Mesenchymal stem cell (in vitro differentiated cells and primary cell): Measurements from ENCODE around the gene GPRIN3.

Experiments used
- DNase-seq: peaks from one replicate; pipeline ENCODE4 v3.0.0-alpha.2; 2013
- H2AFZ ChIP-seq: one replicate; pipeline ENCODE4 v1.6.1; 2013; ENCODE audit warnings: low read depth, mild to moderate bottlenecking, control low read depth, inconsistent platforms, low read length, moderate library complexity
- H2AK5ac ChIP-seq: 2 replicates; pipeline ENCODE4 v1.6.1; 2013; ENCODE audit warnings: low read length, moderate library complexity, mild to moderate bottlenecking, inconsistent platforms; ENCODE audit not compliant: severe bottlenecking
- H2BK120ac ChIP-seq: one replicate; pipeline ENCODE4 v1.6.1; 2013; ENCODE audit warnings: low read depth, mild to moderate bottlenecking, inconsistent platforms, low read length, moderate library complexity
- H2BK12ac ChIP-seq, 2 experiments: one replicate each; pipeline ENCODE4 v1.6.1; 2013; ENCODE audit warnings: inconsistent platforms in 2 of 2, low read length in 2 of 2, mild to moderate bottlenecking in 2 of 2, moderate library complexity in 2 of 2, control low read depth in 1 of 2
- H2BK15ac ChIP-seq: one replicate; pipeline ENCODE4 v1.6.1; 2013; ENCODE audit warnings: mild to moderate bottlenecking, low read depth, inconsistent platforms; ENCODE audit not compliant: poor library complexity, severe bottlenecking
- H2BK5ac ChIP-seq: 2 replicates; pipeline ENCODE4 v1.6.1; 2013; ENCODE audit warnings: low read depth, mild to moderate bottlenecking, low read length, control low read depth, inconsistent platforms; ENCODE audit not compliant: poor library complexity, severe bottlenecking
- H3K14ac ChIP-seq, 2 experiments: one replicate each; pipeline ENCODE4 v1.6.1; 2013; ENCODE audit warnings: inconsistent platforms in 2 of 2, low read length in 2 of 2, control low read depth in 1 of 2, mild to moderate bottlenecking in 1 of 2, moderate library complexity in 1 of 2
- H3K18ac ChIP-seq, 2 experiments: one replicate each; pipeline ENCODE4 v1.6.1; 2013; ENCODE audit warnings: inconsistent platforms in 2 of 2, low read length in 2 of 2, control low read depth in 1 of 2, low read depth in 1 of 2, mild to moderate bottlenecking in 1 of 2
- H3K23ac ChIP-seq, 2 experiments: one replicate each; pipeline ENCODE4 v1.6.1; 2013; ENCODE audit warnings: inconsistent platforms in 2 of 2, low read length in 2 of 2, mild to moderate bottlenecking in 2 of 2, moderate library complexity in 2 of 2, control low read depth in 1 of 2
- H3K27ac ChIP-seq: 2 replicates; pipeline ENCODE4 v1.5.1; 2013; ENCODE audit warnings: mild to moderate bottlenecking, moderate library complexity, low read length, control low read depth, inconsistent platforms; ENCODE audit not compliant: poor library complexity, severe bottlenecking
- H3K27me3 ChIP-seq, 2 experiments: 2 replicates each; pipeline versions ENCODE4 v1.6.1 to v1.7.0; 2013; ENCODE audit warnings: low read length in 2 of 2, mild to moderate bottlenecking in 2 of 2, moderate library complexity in 2 of 2, control low read depth in 1 of 2, inconsistent platforms in 1 of 2; ENCODE audit not compliant: control insufficient read depth in 1 of 2, insufficient read depth in 1 of 2
- H3K36me3 ChIP-seq, 2 experiments: 2 replicates each; pipeline versions ENCODE4 v1.6.1 to v1.7.0; 2013; ENCODE audit warnings: low read length in 2 of 2, control low read depth in 1 of 2, inconsistent platforms in 1 of 2, low read depth in 1 of 2, mild to moderate bottlenecking in 1 of 2; ENCODE audit not compliant: insufficient read depth in 2 of 2, control insufficient read depth in 1 of 2
- H3K4ac ChIP-seq, 2 experiments: one replicate each; pipeline ENCODE4 v1.6.1; 2013; ENCODE audit warnings: inconsistent platforms in 2 of 2, low read length in 2 of 2, mild to moderate bottlenecking in 2 of 2, moderate library complexity in 2 of 2, control low read depth in 1 of 2, low read depth in 1 of 2
- H3K4me1 ChIP-seq: 2 replicates; pipeline ENCODE4 v1.6.1; 2013; ENCODE audit warnings: low read depth, low read length, control low read depth; ENCODE audit not compliant: control insufficient read depth, insufficient read depth
- H3K4me2 ChIP-seq: 2 replicates; pipeline ENCODE4 v1.6.1; 2013; ENCODE audit warnings: low read length, mild to moderate bottlenecking, inconsistent platforms; ENCODE audit not compliant: poor library complexity, severe bottlenecking
- H3K4me3 ChIP-seq, 2 experiments: 2 replicates each; pipeline versions ENCODE4 v1.5.1 to v1.7.0; 2013; ENCODE audit warnings: low read length in 2 of 2, mild to moderate bottlenecking in 2 of 2, control low read depth in 1 of 2, low read depth in 1 of 2; ENCODE audit not compliant: insufficient read depth in 1 of 2
- H3K79me1 ChIP-seq: replicated peaks from 2 replicates; pipeline ENCODE4 v1.6.1; 2013; ENCODE audit warnings: mild to moderate bottlenecking, control low read depth, low read length, inconsistent platforms; ENCODE audit not compliant: poor library complexity, severe bottlenecking
- H3K9ac ChIP-seq: 2 replicates; pipeline ENCODE4 v1.7.0; 2013; ENCODE audit warnings: mild to moderate bottlenecking, low read length, moderate library complexity
- H3K9me3 ChIP-seq: 2 replicates; pipeline ENCODE4 v1.7.0; 2013; ENCODE audit warnings: mild to moderate bottlenecking, low read length; ENCODE audit not compliant: control insufficient read depth
- H4K8ac ChIP-seq: one replicate; pipeline ENCODE4 v1.6.1; 2013; ENCODE audit warnings: inconsistent platforms, mild to moderate bottlenecking, low read length, moderate library complexity
- H4K91ac ChIP-seq: one replicate; pipeline ENCODE4 v1.6.1; 2013; ENCODE audit warnings: mild to moderate bottlenecking, low read length, inconsistent platforms
- WGBS: methylation state at CpG from one replicate; pipeline ENCODE4 v1.1.7; 2013; ENCODE audit warnings: mixed read lengths; 5-methylcytosine and 5-hydroxymethylcytosine counted together

Gene GPRIN3

GRCh38 chr4:89305712-89306437 is 1.7 kb downstream of the GPRIN3 start:
- no peak overlapping the region for H3K23ac ChIP-seq
- peaks cover 0 to 26% of the 10 kb centered on the region in 2 experiments for H3K27me3 ChIP-seq
- H2BK15ac ChIP-seq, result no peak overlapping the region
- no peak overlapping the region for H3K9ac ChIP-seq
- H2BK5ac ChIP-seq, result no peak overlapping the region
- peak; percentile 61 for DNase-seq
- no peak overlapping the region for H2BK120ac ChIP-seq
- no peak overlapping the region for H3K14ac ChIP-seq
- peaks cover 9% of the 10 kb centered on the region for H3K4me1 ChIP-seq
- H3K4ac ChIP-seq, result no peak overlapping the region
- H3K79me1 ChIP-seq, result no peaks in the 10 kb centered on the region
- no peak overlapping the region for H4K8ac ChIP-seq
- no peak overlapping the region for H2AFZ ChIP-seq
- no peak overlapping the region for H2BK12ac ChIP-seq
- no peaks in the 10 kb centered on the region for H3K9me3 ChIP-seq
- WGBS, result 69% methylated on average over 8 of the region's 8 CpGs
- no peak overlapping the region for H3K27ac ChIP-seq
- H2AK5ac ChIP-seq, result no peak overlapping the region
- no peak overlapping the region for H3K4me2 ChIP-seq
- no peak overlapping the region for H3K18ac ChIP-seq
- H4K91ac ChIP-seq, result no peak overlapping the region
- H3K4me3 ChIP-seq, result no peak overlapping the region
- H3K36me3 ChIP-seq, result no peaks in the 10 kb centered on the region

DNA sequence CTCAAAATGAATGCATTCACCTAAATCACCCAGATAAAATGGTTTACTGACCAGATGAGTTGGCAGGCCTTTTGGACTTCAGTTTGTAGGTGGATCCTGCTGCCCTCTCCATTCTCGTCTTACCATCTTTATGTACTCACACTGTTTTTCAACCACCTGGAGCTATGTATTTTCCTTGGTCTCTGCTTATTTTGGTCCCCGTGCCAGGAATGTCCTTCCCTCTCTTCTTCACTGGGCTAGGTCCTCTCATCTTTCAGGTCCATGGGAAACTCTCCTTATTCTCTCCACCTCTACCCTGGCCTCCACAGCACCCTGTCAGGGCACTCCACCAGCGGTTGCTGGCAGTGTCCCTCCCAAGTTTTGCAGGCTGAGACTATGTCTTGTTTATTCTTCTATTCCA is 2.6 kb downstream of the GPRIN3 start:
- DNase-seq, result no peak
- Histone ChIP-seq H3K14ac (no peak overlapping the region), H2BK15ac (no peak overlapping the region), H3K36me3 (no peaks in the 10 kb centered on the region), H3K27me3 (peaks cover 0 to 31% of the 10 kb centered on the region in 2 experiments), H4K91ac (no peak overlapping the region), H2BK5ac (no peak overlapping the region), H3K9ac (no peak overlapping the region), H3K27ac (no peak overlapping the region), H3K79me1 (no peaks in the 10 kb centered on the region), H2AFZ (no peak overlapping the region), H3K4ac (no peak overlapping the region), H3K9me3 (no peaks in the 10 kb centered on the region), H3K4me2 (no peak overlapping the region), H3K4me3 (no peak overlapping the region), H2AK5ac (no peak overlapping the region), H4K8ac (no peak overlapping the region), H2BK120ac (no peak overlapping the region), H3K4me1 (peaks cover 9% of the 10 kb centered on the region), H2BK12ac (no peak overlapping the region), H3K23ac (no peak overlapping the region), H3K18ac (no peak overlapping the region)
- 94% methylated on average over 2 of the region's 3 CpGs for WGBS

- Histone ChIP-seq H3K9ac (no peak overlapping the region), H3K27me3 (peaks cover 0 to 42% of the 10 kb centered on the region in 2 experiments), H4K8ac (no peak overlapping the region), H2AK5ac (no peak overlapping the region), H3K18ac (no peak overlapping the region), H3K9me3 (no peaks in the 10 kb centered on the region), H3K4me3 (no peak overlapping the region), H3K36me3 (no peaks in the 10 kb centered on the region), H2AFZ (no peak overlapping the region), H3K23ac (no peak overlapping the region), H3K79me1 (no peaks in the 10 kb centered on the region), H3K4ac (no peak overlapping the region), H2BK15ac (no peak overlapping the region), H2BK12ac (no peak overlapping the region), H4K91ac (no peak overlapping the region), H2BK120ac (no peak overlapping the region), H2BK5ac (no peak overlapping the region), H3K4me2 (no peak overlapping the region), H3K14ac (no peak overlapping the region), H3K27ac (no peak overlapping the region), H3K4me1 (peaks cover 9% of the 10 kb centered on the region)
- WGBS, result 90% methylated on average over 2 of the region's 3 CpGs
- DNase-seq, result no peak
Measured at GRCh38 chr4:89303814-89304388, 3.7 kb downstream of the GPRIN3 start.

DNA sequence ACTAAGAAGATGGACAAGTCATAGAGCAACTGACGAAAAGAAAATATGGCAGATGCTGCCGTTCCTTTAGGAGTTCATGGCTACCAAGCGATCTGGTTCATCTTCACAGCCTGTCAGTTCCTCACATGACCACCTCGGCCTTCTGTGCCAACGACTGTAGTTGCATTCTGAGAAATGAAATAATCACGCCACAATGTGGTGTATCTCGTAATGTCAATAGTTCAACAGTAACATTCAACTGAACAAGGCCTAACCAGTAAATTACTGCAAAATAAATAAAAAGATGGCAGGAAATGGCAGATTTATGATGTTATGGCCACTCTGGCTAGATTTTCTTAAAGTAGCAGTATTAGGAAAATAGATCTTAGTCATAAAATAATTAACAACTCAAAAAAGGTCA is 4.4 kb downstream of the GPRIN3 start:
- Histone ChIP-seq H3K14ac (no peak overlapping the region), H3K4ac (no peak overlapping the region)

More for the DNA sequence above, 4.4 kb downstream of the GPRIN3 start:
- Histone ChIP-seq H4K8ac (no peak overlapping the region), H3K36me3 (no peaks in the 10 kb centered on the region), H2BK12ac (no peak overlapping the region), H2BK5ac (no peak overlapping the region), H2AFZ (no peak overlapping the region), H3K27ac (no peak overlapping the region), H3K18ac (no peak overlapping the region), H3K23ac (no peak overlapping the region), H3K9me3 (no peaks in the 10 kb centered on the region), H3K4me3 (no peak overlapping the region), H2AK5ac (no peak overlapping the region), H2BK15ac (no peak overlapping the region), H3K4me2 (no peak overlapping the region), H2BK120ac (no peak overlapping the region), H3K27me3 (peaks cover 0 to 39% of the 10 kb centered on the region in 2 experiments), H3K9ac (no peak overlapping the region), H3K4me1 (peaks cover 9% of the 10 kb centered on the region), H4K91ac (no peak overlapping the region), H3K79me1 (no peaks in the 10 kb centered on the region)
- 84% methylated on average over 5 of the region's 7 CpGs for WGBS
- DNase-seq, result peak; percentile 23
